ENCODE measurements around the gene CSNK2A2. TPM values are rescaled to one million over a fixed set of nuclear protein-coding genes. Genes with fewer than 3 reads are reported as not detected.

CSNK2A2 gene
- total RNA-seq, 1 donor from 2014 or later, result 79.4 TPM

DNA sequence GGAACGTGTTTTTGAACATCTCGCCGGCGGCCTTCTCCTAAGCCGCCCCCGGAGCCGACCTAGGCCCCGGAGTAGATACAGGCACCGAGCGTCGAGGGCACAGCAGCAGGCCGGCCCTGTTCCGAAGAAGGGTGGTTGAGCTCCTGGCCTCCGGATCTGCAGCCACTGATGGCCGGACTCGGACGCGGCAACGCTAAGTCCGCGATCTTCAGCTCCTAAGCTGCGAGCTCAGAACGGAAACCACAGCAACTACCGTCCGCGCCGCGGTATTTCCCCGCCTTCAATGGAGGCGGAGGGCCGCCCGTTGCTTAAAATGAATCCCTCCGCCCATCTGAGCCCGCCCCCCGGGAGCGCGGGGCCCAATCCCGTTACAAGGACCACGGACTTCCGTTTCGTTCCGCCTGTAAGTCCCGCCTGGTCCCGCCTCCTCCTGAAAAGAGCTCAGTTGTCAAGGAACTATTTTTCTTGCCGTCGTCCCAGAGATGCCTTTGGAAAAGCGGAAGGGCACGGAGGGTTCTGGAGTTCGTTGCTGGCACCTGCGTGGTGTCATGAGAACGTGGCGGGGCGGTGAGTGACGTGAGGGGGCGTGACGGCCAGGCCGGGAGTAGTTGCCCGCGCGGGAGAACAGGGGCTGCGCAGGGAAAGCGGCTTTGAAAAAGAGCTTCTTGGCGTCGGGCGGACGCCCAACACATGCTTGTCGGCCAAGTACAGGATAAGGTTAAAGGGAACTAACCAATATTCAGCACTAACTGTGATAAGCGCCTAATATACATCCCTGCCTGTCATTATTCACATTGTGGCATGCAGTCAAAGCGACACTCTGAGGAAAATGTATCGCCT is 68.6 kb downstream of the CSNK2A2 start, which contains the start of gene CFAP20:
CFAP20 (minus strand) TSS at position 285 of the 840 bp plus-strand sequence; CDS start at position 19, 266 bp downstream.
- peaks cover 5% of the 10 kb centered on the region for H3K36me3 Mint-ChIP-seq
- peaks cover 5% of the 10 kb centered on the region for H3K27me3 Mint-ChIP-seq
- TF ChIP-seq, protein P1, sequence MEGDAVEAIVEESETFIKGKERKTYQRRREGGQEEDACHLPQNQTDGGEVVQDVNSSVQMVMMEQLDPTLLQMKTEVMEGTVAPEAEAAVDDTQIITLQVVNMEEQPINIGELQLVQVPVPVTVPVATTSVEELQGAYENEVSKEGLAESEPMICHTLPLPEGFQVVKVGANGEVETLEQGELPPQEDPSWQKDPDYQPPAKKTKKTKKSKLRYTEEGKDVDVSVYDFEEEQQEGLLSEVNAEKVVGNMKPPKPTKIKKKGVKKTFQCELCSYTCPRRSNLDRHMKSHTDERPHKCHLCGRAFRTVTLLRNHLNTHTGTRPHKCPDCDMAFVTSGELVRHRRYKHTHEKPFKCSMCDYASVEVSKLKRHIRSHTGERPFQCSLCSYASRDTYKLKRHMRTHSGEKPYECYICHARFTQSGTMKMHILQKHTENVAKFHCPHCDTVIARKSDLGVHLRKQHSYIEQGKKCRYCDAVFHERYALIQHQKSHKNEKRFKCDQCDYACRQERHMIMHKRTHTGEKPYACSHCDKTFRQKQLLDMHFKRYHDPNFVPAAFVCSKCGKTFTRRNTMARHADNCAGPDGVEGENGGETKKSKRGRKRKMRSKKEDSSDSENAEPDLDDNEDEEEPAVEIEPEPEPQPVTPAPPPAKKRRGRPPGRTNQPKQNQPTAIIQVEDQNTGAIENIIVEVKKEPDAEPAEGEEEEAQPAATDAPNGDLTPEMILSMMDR (conservative IDR thresholded peaks at IDR 0.05), result no peak
- H3K4me1 Mint-ChIP-seq (ENCODE audit: unreplicated experiment), result peaks cover 35% of the 10 kb centered on the region
- DNase-seq (ENCODE audit: extremely low spot score, unreplicated experiment), result peak; percentile 98
- H3K4me3 Mint-ChIP-seq, result peak within 1 kb of the TSS; percentile 89
- peaks cover 6% of the 10 kb centered on the region for H3K9me3 Mint-ChIP-seq
- peak within 1 kb of the TSS; percentile 83 for H3K27ac Mint-ChIP-seq

- DNase-seq (ENCODE audit: extremely low spot score, unreplicated experiment), result no peak
- TF ChIP-seq, protein P1 (conservative IDR thresholded peaks at IDR 0.05), result no peak
- peaks cover 5% of the 10 kb centered on the region for H3K36me3 Mint-ChIP-seq
- H3K27me3 Mint-ChIP-seq, result peaks cover 5% of the 10 kb centered on the region
- peaks cover 41% of the 10 kb centered on the region for H3K4me1 Mint-ChIP-seq (ENCODE audit: unreplicated experiment)
- H3K9me3 Mint-ChIP-seq, result peaks cover 6% of the 10 kb centered on the region
- H3K4me3 Mint-ChIP-seq, result peak overlapping the region; percentile 89
- H3K27ac Mint-ChIP-seq, result peak overlapping the region; percentile 83
Measured at GRCh38 chr16:58128711-58129096, 69.2 kb downstream of the CSNK2A2 start.

- no peak for DNase-seq (ENCODE audit: extremely low spot score, unreplicated experiment)
- Mint-ChIP-seq H3K27me3 (peaks cover 5% of the 10 kb centered on the region), H3K4me3 (peak overlapping the region; percentile 89), H3K9me3 (peaks cover 6% of the 10 kb centered on the region), H3K27ac (peak overlapping the region; percentile 83), H3K36me3 (peaks cover 5% of the 10 kb centered on the region), H3K4me1 (ENCODE audit: unreplicated experiment) (peaks cover 43% of the 10 kb centered on the region)
- TF ChIP-seq, protein P1 (conservative IDR thresholded peaks at IDR 0.05), result no peak
Measured at GRCh38 chr16:58128181-58128631, 69.7 kb downstream of the CSNK2A2 start.

GRCh38 chr16:58127634-58128033 is 70.3 kb downstream of the CSNK2A2 start:
- TF ChIP-seq, protein P1 (conservative IDR thresholded peaks at IDR 0.05), result peak; percentile 57
- peak overlapping the region; percentile 89 for H3K4me3 Mint-ChIP-seq
- peaks cover 5% of the 10 kb centered on the region for H3K27me3 Mint-ChIP-seq
- peaks cover 5% of the 10 kb centered on the region for H3K36me3 Mint-ChIP-seq
- H3K9me3 Mint-ChIP-seq, result peaks cover 6% of the 10 kb centered on the region
- H3K27ac Mint-ChIP-seq, result peak overlapping the region; percentile 83
- H3K4me1 Mint-ChIP-seq (ENCODE audit: unreplicated experiment), result peaks cover 44% of the 10 kb centered on the region
- DNase-seq (ENCODE audit: extremely low spot score, unreplicated experiment), result no peak

DNA sequence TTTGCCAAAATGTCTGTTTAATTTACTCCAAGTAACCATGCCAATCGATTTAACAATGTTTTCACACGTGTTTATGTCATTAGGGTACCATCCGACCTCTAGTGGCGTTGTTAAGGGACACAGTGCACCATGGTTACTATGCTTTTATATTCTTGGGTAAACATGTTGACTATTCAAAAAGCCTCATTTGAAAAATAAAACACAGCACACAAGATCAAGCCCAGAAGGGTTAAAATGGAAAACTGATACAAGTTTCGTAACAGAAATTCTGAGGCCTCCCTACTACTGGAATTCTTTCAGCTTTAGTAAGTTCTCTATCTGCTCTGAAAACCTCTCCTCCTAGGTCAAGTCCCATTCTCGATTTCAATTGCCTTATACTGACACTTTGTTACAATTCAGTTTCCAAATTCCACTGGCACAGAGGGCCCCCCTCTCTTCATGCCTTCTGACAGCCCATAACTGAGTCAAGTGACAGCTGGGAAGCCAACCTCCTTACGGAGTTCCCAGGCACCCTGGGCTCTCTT is 70.8 kb downstream of the CSNK2A2 start:
- peaks cover 6% of the 10 kb centered on the region for H3K9me3 Mint-ChIP-seq
- TF ChIP-seq, protein P1 (conservative IDR thresholded peaks at IDR 0.05), result peak; percentile 62
- H3K27ac Mint-ChIP-seq, result peak overlapping the region; percentile 83
- peaks cover 47% of the 10 kb centered on the region for H3K4me1 Mint-ChIP-seq (ENCODE audit: unreplicated experiment)
- peaks cover 5% of the 10 kb centered on the region for H3K27me3 Mint-ChIP-seq
- peaks cover 5% of the 10 kb centered on the region for H3K36me3 Mint-ChIP-seq
- DNase-seq (ENCODE audit: extremely low spot score, unreplicated experiment), result no peak
- peak overlapping the region; percentile 89 for H3K4me3 Mint-ChIP-seq
